Keratinocyte (primary cell): ENCODE measurements around the gene TUFM. TPM values are rescaled to one million over a fixed set of nuclear protein-coding genes. Genes with fewer than 3 reads are reported as not detected.

Experiments used
- DNase-seq: peaks from one replicate; pipeline ENCODE4 v3.0.0-alpha.2; 2011; ENCODE audit warnings: low read depth, missing footprints, low spot score
- FAIRE-seq: peaks from 2 replicates; lab custom pipeline; 2011; peaks lifted over from hg19 to GRCh38; lab: Jason Lieb, UNC
- H2AFZ ChIP-seq: 2 replicates; pipeline ENCODE4 v1.6.0; 2012; ENCODE audit warnings: low read length, control low read depth, inconsistent platforms; ENCODE audit not compliant: control insufficient read depth
- H3K27ac ChIP-seq: 2 replicates; pipeline ENCODE4 v1.5.1; 2011; ENCODE audit warnings: low read length; ENCODE audit not compliant: control insufficient read depth, insufficient read depth
- H3K27me3 ChIP-seq: 3 replicates; pipeline ENCODE4 v1.6.0; 2011; ENCODE audit warnings: low read length; ENCODE audit not compliant: control insufficient read depth, insufficient read depth; ENCODE audit errors: extremely low read depth
- H3K36me3 ChIP-seq, 2 experiments: 2 replicates in 1 of 2; 3 replicates in 1 of 2; pipeline ENCODE4 v1.5.1; 2011; ENCODE audit warnings: low read length in 2 of 2, mild to moderate bottlenecking in 1 of 2; ENCODE audit not compliant: control insufficient read depth in 2 of 2, insufficient read depth in 2 of 2; ENCODE audit errors: extremely low read depth in 1 of 2
- H3K4me1 ChIP-seq: 3 replicates; pipeline ENCODE4 v1.5.1; 2011; ENCODE audit warnings: low read length; ENCODE audit not compliant: control insufficient read depth, insufficient read depth; ENCODE audit errors: extremely low read depth
- H3K4me2 ChIP-seq: 3 replicates; pipeline ENCODE4 v1.6.0; 2011; ENCODE audit warnings: low read depth, low read length; ENCODE audit not compliant: control insufficient read depth, insufficient read depth; ENCODE audit errors: extremely low read depth
- H3K4me3 ChIP-seq, 3 experiments: fragments of 200-600 bp in 1 of 3; sonication (generic) in 1 of 3; 2 replicates in 2 of 3; 3 replicates in 1 of 3; pipeline ENCODE4 v1.5.1; 2011 to 2016; ENCODE audit warnings: low read length in 3 of 3, mild to moderate bottlenecking in 3 of 3, control low read depth in 2 of 3, inconsistent platforms in 1 of 3, low read depth in 1 of 3, mixed read lengths in 1 of 3, mixed run types in 1 of 3, moderate library complexity in 1 of 3; ENCODE audit not compliant: control insufficient read depth in 2 of 3, insufficient read depth in 2 of 3; ENCODE audit errors: extremely low read depth in 1 of 3
- H3K79me2 ChIP-seq: 2 replicates; pipeline ENCODE4 v1.6.0; 2012; ENCODE audit warnings: low read length; ENCODE audit not compliant: control insufficient read depth, insufficient read depth
- H3K9ac ChIP-seq: 3 replicates; pipeline ENCODE4 v1.6.0; 2011; ENCODE audit warnings: low read length; ENCODE audit not compliant: control insufficient read depth, insufficient read depth; ENCODE audit errors: extremely low read depth
- H3K9me1 ChIP-seq: 3 replicates; pipeline ENCODE4 v1.6.0; 2011; ENCODE audit warnings: low read length; ENCODE audit not compliant: control insufficient read depth, insufficient read depth; ENCODE audit errors: extremely low read depth
- H3K9me3 ChIP-seq: 2 replicates; pipeline ENCODE4 v1.5.1; 2012; ENCODE audit warnings: low read depth, low read length; ENCODE audit not compliant: control insufficient read depth
- H4K20me1 ChIP-seq: 3 replicates; pipeline ENCODE4 v1.6.0; 2011; ENCODE audit warnings: low read length; ENCODE audit not compliant: control insufficient read depth, insufficient read depth; ENCODE audit errors: extremely low read depth
- EZH2 ChIP-seq: IDR thresholded peaks from one replicate; pipeline ENCODE4 v1.6.1; 2012; ENCODE audit warnings: inconsistent platforms, mild to moderate bottlenecking, low read length, moderate library complexity
- dilution Hi-C: fragments of 300-500 bp; cut with MboI; formaldehyde crosslinking; loops from one replicate; pipeline ENCODE4 v1.7.0; 2020; ENCODE audit warnings: low sequenced_read_pairs; ENCODE audit not compliant: extremely low pct_ligation_motif_present
- polyA plus RNA-seq, 5 experiments: library from polyadenylated mRNA; depleted of rRNA in 3 of 5; stranded (reverse) in 3 of 5; stranded (forward) in 1 of 5; unstranded in 1 of 5; fragments of >200 nt; gene quantifications; 1 replicate in 1 of 5; 2 replicates in 3 of 5; 3 replicates in 1 of 5; pipeline versions ENCODE4 v1.2.1 to v1.2.3, GENCODE V29; 2011 to 2012; ENCODE audit warnings: missing spikeins in 2 of 5, low read depth in 1 of 5, low replicate concordance in 1 of 5
- TF ChIP-seq, protein P1 (sequence below), 3 experiments: IDR thresholded peaks in 1 of 3; conservative IDR thresholded peaks in 1 of 3; optimal IDR thresholded peaks in 1 of 3; 2 replicates in 2 of 3; 3 replicates in 1 of 3; pipeline versions ENCODE3 to v1.5.1; 2011; ENCODE audit warnings: low read length in 3 of 3, mild to moderate bottlenecking in 3 of 3, moderate library complexity in 2 of 3, control low read depth in 1 of 3, inconsistent platforms in 1 of 3; ENCODE audit not compliant: insufficient read depth in 2 of 3; ENCODE audit errors: extremely low read depth in 1 of 3

Gene TUFM
- polyA plus RNA-seq, 1 donor (not counting 4 experiments of a cell fraction or from before 2014, with no cell fraction given) = 134 TPM

- Histone ChIP-seq H3K79me2 (no peaks in the 10 kb centered on the region), H3K9ac (peak overlapping the region; percentile 59), H3K9me3 (no peaks in the 10 kb centered on the region), H3K4me3 (peak overlapping the region; percentile 58 to 80 (median 78)), H3K4me1 (peaks cover 14% of the 10 kb centered on the region), H3K27me3 (peaks cover 25% of the 10 kb centered on the region), H3K9me1 (no peaks in the 10 kb centered on the region), H3K4me2 (peak overlapping the region; percentile 68), H2AFZ (peak overlapping the region; percentile 73), H3K27ac (no peak overlapping the region), H4K20me1 (no peaks in the 10 kb centered on the region), H3K36me3 (no peaks in the 10 kb centered on the region)
- no peak for FAIRE-seq
- peak; percentile 32 for DNase-seq
- dilution Hi-C loops = no loop called here
- TF ChIP-seq, protein P1, sequence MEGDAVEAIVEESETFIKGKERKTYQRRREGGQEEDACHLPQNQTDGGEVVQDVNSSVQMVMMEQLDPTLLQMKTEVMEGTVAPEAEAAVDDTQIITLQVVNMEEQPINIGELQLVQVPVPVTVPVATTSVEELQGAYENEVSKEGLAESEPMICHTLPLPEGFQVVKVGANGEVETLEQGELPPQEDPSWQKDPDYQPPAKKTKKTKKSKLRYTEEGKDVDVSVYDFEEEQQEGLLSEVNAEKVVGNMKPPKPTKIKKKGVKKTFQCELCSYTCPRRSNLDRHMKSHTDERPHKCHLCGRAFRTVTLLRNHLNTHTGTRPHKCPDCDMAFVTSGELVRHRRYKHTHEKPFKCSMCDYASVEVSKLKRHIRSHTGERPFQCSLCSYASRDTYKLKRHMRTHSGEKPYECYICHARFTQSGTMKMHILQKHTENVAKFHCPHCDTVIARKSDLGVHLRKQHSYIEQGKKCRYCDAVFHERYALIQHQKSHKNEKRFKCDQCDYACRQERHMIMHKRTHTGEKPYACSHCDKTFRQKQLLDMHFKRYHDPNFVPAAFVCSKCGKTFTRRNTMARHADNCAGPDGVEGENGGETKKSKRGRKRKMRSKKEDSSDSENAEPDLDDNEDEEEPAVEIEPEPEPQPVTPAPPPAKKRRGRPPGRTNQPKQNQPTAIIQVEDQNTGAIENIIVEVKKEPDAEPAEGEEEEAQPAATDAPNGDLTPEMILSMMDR (optimal IDR thresholded peaks at IDR 0.05 in 1 of 3, IDR thresholded peaks at IDR 0.05 in 1 of 3, conservative IDR thresholded peaks at IDR 0.05 in 1 of 3; ENCODE audit: extremely low read depth in 1 of 3, insufficient read depth in 2 of 3, low read length in 3 of 3) = no peak
- TF ChIP-seq EZH2 = no peak
Observed at GRCh38 chr16:28879841-28880588, 33.9 kb upstream of the TUFM start.

GRCh38 chr16:28879261-28879840 is 33.2 kb upstream of the TUFM start:
- TF ChIP-seq, protein P1 (optimal IDR thresholded peaks at IDR 0.05 in 1 of 3, IDR thresholded peaks at IDR 0.05 in 1 of 3, conservative IDR thresholded peaks at IDR 0.05 in 1 of 3; ENCODE audit: extremely low read depth in 1 of 3, insufficient read depth in 2 of 3, low read length in 3 of 3) = no peak
- no peak for TF ChIP-seq EZH2
- Histone ChIP-seq H4K20me1 (no peaks in the 10 kb centered on the region), H3K27me3 (peaks cover 25% of the 10 kb centered on the region), H2AFZ (peak overlapping the region; percentile 73), H3K9me3 (no peaks in the 10 kb centered on the region), H3K9me1 (no peaks in the 10 kb centered on the region), H3K36me3 (peaks cover under 1 to 2% of the 10 kb centered on the region in 2 experiments), H3K4me3 (peak overlapping the region; percentile 58 to 80 (median 78)), H3K27ac (no peak overlapping the region), H3K4me2 (peak overlapping the region; percentile 68), H3K79me2 (no peaks in the 10 kb centered on the region), H3K4me1 (peaks cover 14% of the 10 kb centered on the region), H3K9ac (peak overlapping the region; percentile 59)
- DNase-seq (no peak), FAIRE-seq (no peak)
- dilution Hi-C loops = no loop called here
